Central memory CD8-positive, alpha-beta T cell (primary cell): ENCODE data around the gene ABCA2.
"Not testable (repeated sequence)": the region's sequence is repeated elsewhere in the genome, so short reads cannot be mapped to it uniquely, and the experiment has no call there.

Source experiments
- ATAC-seq: fragments of 150-1000 bp; cut with Tn5 transposase; replicated peaks from 2 replicates; pipeline ENCODE4 v1.10.0; 2022; ENCODE audit warnings: mild to moderate bottlenecking, moderate FRiP score, moderate number of reproducible peaks; ENCODE audit not compliant: poor library complexity, severe bottlenecking; ENCODE audit errors: extremely low read depth
- DNase-seq, 2 donors: peaks; one replicate each; pipeline ENCODE4 v3.0.0; 2021; ENCODE audit warnings: low spot score in 2 of 2
- H3K27ac Mint-ChIP-seq: one replicate; pipeline ENCODE4 v1.8.0; 2022; ENCODE audit warnings: low read depth, mild to moderate bottlenecking, moderate library complexity, mixed read lengths
- H3K27me3 Mint-ChIP-seq: one replicate; pipeline ENCODE4 v1.8.0; 2022; ENCODE audit warnings: mixed read lengths
- H3K36me3 Mint-ChIP-seq: one replicate; pipeline ENCODE4 v1.8.0; 2022; ENCODE audit warnings: mild to moderate bottlenecking, moderate library complexity, mixed read lengths; ENCODE audit not compliant: insufficient read depth
- H3K4me1 Mint-ChIP-seq: one replicate; pipeline ENCODE4 v1.8.0; 2022; ENCODE audit warnings: mixed read lengths
- H3K4me3 Mint-ChIP-seq: one replicate; pipeline ENCODE4 v1.8.0; 2022; ENCODE audit warnings: mild to moderate bottlenecking, moderate library complexity, mixed read lengths
- H3K9me3 Mint-ChIP-seq: one replicate; pipeline ENCODE4 v1.8.0; 2022; ENCODE audit warnings: mixed read lengths

ABCA2 gene

DNA sequence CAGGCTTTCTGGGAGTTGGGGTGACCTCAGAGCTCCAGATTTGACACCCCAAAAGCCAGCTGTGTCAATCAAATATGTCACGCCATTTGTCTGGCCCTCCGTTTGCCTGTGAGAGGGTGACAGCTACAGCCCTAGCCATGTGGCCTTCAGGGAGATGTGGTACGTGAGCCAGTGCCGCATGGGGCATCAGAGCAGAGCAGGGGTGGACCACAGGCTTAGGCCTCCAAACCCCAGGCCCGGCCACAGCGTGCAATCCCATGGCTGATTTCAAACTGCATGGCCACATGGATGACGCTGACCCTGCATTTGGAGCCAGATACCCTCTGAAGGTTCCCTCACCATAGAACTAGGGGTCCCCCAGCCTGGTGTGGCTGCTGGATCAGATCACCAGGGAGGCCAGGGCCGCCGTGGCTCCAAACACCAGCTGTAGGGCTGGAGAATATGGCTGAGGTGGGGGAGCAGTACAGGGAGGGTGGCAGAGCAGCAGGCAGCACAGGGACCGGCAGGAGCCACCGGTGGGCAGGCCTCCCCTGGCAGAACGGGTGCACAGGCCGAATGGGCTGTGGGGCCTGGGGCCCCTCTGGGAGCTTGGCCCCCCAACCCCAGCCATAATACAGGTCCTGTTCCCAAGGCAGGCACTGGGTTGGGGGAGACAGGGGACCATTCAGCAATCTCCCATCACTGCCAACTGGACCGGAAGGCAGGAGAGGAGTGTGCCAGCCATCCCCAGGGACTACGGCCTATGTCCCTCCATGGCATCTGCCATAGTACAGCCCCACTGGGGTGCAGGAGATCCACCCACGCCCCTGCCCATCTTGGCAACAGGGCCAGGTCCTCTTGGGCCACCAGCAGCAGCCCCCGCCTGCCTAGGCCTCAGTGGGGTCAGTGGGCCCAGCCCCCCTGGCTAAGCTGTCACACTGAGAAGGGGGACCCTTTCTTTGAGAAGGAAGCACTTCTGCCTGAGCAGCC is 40.8 kb upstream of the ABCA2 start:
- Mint-ChIP-seq H3K4me3 (peak overlapping the region; percentile 58), H3K9me3 (no peaks in the 10 kb centered on the region), H3K27ac (no peak overlapping the region), H3K27me3 (no peaks in the 10 kb centered on the region), H3K4me1 (peaks cover 15% of the 10 kb centered on the region), H3K36me3 (peaks cover 5% of the 10 kb centered on the region)
- DNase-seq (no peak), ATAC-seq (no peak)

DNA sequence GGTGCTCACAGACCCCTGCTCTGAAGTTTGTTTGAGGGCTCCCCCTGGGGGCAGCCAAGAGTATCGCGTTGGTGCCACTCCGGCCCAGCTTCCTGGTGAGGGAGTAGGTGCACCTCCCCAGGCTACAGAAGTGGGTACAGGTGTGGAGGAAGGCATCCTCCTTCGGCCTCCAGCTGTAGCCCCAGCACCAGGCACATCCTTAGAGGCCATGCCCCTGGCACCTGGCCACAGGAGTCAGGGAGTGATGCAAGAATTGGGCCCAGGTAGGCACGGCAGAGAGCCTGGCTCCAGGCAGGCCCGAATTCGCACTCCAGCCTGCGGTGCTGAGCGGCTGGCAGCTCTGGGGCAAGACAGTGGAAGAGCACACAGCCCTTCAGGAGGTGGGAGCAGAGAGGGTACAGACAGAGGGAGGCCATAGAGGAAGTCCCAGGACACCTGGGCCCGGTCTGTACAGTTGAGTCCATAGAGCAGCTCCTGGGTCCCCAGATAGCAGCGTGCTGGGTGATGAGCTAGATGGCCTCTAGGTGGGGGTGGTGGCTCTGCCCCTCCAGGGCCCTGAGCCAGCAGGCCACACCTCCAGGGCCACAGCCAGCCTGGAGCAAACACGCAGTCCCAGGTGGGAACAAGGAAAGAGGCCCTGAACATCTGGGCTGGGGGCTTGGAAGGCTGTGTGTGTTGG is 40.0 kb upstream of the ABCA2 start:
- Mint-ChIP-seq H3K27ac (no peak overlapping the region), H3K9me3 (no peaks in the 10 kb centered on the region), H3K27me3 (no peaks in the 10 kb centered on the region), H3K4me3 (peak overlapping the region; percentile 53), H3K36me3 (peaks cover 5% of the 10 kb centered on the region), H3K4me1 (peaks cover 15% of the 10 kb centered on the region)
- ATAC-seq (peak; percentile 52), DNase-seq (peak; percentile 79 to 83)

DNA sequence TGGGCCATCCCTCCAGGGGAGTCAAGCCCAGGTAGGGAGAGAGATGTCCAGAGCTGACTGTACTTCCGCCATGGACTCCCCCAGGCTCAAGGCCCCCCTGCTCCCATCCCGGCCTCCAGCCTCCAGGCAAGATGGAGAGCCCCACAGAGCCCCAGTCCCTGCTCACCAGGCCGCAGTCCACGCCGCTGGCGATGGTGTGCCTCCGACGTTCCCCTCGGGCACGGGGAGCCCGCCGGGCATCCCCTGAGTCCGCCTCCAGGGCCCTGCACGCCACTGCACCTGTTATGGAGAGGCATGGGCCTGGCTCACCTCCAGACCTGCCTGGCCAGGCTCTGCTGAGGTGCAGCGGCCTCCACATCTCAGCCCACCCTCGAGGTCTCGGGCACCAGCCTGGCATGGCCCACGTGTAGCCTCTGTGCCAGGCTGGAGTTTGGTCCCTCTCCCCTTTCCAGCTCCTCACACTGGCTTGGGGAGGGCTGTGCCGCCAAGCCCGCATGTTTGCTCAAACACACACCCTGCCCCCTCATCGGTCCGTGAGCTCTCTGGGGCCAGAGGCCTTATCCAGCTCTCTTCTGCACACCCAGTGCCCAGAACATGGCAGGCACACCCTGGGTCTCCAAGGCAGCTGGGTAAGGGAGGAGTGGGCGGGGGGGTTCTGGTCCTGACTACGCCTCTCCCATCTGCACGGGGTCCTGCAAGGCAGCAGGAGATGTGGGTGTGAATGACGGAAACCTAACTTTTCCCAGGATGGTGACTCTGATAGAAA is 38.2 kb upstream of the ABCA2 start:
- no peak overlapping the region for H3K27ac Mint-ChIP-seq
- no peak for ATAC-seq

DNA sequence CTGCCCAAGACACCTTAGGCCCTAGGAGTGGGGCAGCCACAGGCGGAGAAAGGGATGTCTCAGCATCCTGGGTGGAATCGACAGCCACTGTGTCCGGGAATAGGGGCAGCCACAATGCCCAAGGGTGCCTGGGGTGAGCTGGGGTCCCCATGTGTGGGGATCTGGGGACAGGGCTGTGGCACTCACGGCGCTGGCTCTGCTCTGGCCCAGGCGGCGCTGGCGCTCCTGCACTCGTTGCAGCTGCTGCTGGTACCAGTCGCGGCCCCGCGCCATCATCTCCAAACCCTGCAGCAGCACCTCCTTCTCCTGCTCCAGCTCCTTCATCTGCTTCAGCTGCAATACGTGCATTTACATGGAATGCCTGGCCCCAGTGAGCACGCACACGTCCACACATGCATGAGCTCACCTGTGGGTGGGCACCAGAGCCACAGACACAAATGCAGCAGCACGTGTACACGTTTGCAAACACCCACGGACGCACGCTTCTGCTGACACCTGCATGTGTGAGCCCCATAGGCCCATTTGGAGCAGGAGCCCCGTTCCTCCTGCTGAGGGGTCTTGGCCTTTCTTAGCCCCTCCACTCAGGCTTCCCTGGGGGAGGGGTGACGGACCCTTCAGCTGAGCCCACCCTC is 37.4 kb upstream of the ABCA2 start:
- no peak for DNase-seq
- Mint-ChIP-seq H3K27ac (no peak overlapping the region), H3K4me3 (no peak overlapping the region), H3K27me3 (no peaks in the 10 kb centered on the region), H3K9me3 (no peaks in the 10 kb centered on the region), H3K36me3 (peaks cover 1% of the 10 kb centered on the region), H3K4me1 (peaks cover 6% of the 10 kb centered on the region)
- no peak for ATAC-seq

More for the DNA sequence above, 38.2 kb upstream of the ABCA2 start:
- Mint-ChIP-seq H3K27me3 (no peaks in the 10 kb centered on the region), H3K9me3 (no peaks in the 10 kb centered on the region), H3K4me1 (peaks cover 14% of the 10 kb centered on the region), H3K36me3 (peaks cover 5% of the 10 kb centered on the region), H3K4me3 (no peak overlapping the region)
- DNase-seq = no peak

DNA sequence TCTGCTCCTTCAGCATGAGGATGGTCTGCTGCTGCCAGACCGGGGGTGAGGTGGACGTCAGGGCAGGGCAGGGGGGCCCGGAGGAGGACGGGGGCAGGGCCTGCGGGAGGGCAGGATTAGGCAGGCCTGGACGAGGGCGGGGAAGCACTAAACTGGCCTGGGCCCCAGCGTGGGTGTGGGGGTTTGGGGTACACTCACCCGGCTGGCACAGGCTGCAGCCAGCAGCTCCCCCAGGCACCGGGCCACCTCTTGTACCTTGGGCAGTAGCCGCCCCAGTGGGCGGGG is 36.8 kb upstream of the ABCA2 start:
- no peak for ATAC-seq
- no peak for DNase-seq
- peaks cover 6% of the 10 kb centered on the region for H3K4me1 Mint-ChIP-seq
- no peak overlapping the region for H3K27ac Mint-ChIP-seq
- H3K36me3 Mint-ChIP-seq = no peaks in the 10 kb centered on the region
- no peak overlapping the region for H3K4me3 Mint-ChIP-seq
- H3K27me3 Mint-ChIP-seq = no peaks in the 10 kb centered on the region
- no peaks in the 10 kb centered on the region for H3K9me3 Mint-ChIP-seq

DNA sequence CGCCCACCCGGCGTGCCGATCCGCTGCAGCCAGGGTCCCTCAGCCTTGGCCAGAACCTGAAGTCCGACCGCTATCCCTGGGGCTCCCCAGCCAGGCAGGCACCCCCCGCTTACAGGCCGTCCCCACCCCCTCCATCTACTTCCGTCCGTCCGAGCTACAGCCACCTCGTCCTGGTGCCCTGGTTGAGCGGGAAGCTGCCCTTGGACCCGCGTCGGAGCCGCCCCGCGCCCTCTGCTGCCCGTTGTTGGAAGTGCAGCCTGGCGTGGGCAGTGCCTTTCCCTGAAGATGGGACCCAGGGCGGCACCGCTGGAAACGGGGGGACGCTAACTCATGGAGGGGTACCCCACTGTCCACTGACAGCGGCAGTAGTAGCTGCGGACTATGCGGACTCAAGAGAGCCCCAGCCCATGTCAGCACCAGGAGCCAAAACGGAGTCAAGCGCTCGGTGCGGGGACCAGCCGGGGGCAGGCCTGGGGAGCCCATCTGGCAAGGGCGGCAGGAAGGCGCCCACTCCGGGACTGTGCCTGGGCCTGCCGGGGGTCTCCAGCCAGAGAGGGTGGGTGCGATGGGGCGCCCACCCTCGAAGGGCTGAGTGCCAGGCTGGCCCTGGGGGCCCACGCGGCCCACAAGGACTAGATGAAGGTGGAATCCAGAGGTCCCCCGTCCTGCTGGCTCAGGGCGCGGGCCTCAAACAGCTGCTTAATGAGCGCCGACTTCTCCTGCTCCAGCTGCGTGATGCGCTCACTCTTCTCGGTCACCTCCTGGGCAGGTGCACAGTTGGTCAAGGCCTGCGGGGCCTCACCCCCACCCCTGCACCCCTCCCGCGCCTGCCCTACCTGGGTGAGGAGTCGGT is 36.2 kb upstream of the ABCA2 start:
- Mint-ChIP-seq H3K27me3 (no peaks in the 10 kb centered on the region), H3K36me3 (no peaks in the 10 kb centered on the region), H3K4me1 (peaks cover 6% of the 10 kb centered on the region), H3K9me3 (no peaks in the 10 kb centered on the region), H3K4me3 (no peak overlapping the region), H3K27ac (no peak overlapping the region)
- DNase-seq (no peak), ATAC-seq (no peak)

DNA sequence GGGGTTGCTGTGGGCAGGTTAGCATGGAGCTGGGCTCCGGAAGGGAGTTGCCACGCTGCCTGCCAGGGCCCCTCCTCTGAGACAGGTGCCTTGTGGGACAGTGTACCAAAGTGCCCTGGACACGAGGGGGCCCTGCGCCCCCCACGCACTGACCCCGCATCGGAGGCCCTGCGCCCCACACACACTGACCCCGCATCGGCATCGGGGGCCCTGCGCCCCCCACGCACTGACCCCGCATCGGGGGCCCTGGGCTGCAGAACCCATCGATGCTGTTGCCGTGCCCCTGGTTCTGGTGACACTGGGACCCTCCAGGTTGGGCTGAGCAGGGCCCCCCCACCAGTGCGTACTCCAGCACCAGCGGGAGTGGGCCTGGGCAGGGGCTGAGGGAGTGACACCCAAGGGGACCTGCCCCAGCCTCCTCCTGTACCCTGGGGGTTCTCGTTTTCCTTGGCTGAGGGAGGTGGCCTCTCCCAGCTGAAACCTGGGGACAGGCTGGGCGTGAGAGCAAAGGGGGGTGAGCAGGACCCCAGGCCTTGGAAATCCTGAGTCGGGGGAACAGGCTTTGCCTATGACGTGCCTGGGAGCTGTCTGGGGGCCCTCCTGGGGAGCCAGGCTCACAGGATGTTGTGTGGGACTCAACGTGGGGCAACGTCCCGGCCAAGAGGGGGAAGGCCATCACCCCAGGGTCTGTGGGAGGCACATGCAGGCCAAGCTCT is 35.4 kb upstream of the ABCA2 start:
- no peaks in the 10 kb centered on the region for H3K36me3 Mint-ChIP-seq
- DNase-seq (no peak), ATAC-seq (no peak)
- H3K27ac Mint-ChIP-seq = no peak overlapping the region
- H3K27me3 Mint-ChIP-seq = no peaks in the 10 kb centered on the region
- H3K9me3 Mint-ChIP-seq = no peaks in the 10 kb centered on the region
- H3K4me1 Mint-ChIP-seq = peaks cover 6% of the 10 kb centered on the region
- no peak overlapping the region for H3K4me3 Mint-ChIP-seq

DNA sequence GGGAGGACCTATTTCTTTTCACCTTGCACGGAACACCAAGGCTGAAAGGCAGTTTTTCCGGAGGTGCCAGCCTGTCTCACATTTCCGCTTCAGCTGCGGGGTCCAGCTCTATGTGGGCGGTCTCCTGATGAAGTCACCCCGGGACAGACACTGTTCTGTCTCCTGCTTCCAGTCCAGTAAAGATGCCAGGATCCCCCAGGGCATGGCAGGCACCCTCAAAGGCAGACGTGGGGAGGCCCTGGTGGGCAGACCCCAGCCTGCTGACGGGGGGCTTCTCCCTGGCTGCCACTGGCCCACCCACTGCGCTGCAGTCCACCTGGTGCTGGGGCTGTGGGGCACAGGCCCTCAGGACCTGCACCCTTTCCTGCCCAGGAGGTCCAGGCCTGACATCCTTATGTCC is 34.8 kb upstream of the ABCA2 start:
- H3K27me3 Mint-ChIP-seq, H3K27ac Mint-ChIP-seq, ATAC-seq, H3K4me1 Mint-ChIP-seq, H3K9me3 Mint-ChIP-seq, DNase-seq, H3K36me3 Mint-ChIP-seq, H3K4me3 Mint-ChIP-seq: not testable (repeated sequence)

DNA sequence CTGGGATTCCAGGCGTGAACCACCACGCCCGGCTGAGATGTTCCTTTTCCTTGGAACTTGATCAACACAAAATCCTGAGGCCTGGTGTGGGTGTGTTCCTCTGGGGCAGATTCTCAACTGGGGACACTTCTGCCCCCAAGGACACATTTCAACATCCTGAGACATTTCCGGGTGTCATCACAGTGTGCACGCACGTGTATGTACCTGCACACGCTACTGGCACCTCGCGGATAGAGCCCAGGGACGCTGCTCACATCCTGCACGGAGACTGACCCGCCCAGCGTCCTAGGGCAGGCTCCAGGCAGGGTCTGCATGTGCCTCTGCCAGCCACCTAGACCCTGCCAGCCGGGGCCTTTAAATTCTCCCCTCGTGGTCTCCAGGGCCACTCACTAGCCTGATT is 34.3 kb upstream of the ABCA2 start:
- H3K27ac Mint-ChIP-seq = no peak overlapping the region

DNA sequence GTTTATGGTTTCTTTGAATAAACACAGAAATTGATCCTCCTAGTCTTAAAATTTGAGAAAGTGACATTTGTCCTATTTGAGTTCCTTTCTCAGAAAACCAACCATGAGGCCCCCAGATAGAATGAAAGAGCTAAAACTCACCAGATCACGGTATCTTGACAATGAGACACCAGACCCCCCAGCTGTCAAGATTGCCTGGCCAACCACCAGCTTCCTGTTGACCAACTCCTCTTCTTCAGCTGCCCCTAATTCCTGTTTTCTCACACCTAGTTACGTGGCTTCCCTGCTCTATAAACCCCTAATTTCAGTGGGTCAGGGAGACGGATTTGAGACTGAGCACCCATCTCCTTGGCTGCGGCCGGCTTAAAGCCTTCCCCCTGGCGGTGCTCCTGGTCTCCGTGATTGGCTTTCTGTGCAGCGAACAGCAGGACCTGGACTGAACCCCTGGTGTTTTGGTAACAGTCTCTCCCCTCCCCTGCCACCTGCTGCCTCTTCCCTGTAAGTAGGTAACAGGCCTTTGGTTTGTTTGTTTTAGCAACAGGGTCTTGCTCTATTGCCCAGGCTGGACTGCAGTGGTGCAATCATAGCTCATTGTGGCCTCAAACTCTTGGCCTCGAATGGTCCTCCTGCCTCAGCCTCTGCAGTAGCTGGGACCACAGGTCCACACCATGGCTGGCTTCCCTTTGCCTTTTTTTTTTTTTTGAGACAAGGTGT is 30.6 kb upstream of the ABCA2 start:
- Mint-ChIP-seq H3K36me3 (no peaks in the 10 kb centered on the region), H3K27ac (no peak overlapping the region), H3K9me3 (no peaks in the 10 kb centered on the region), H3K27me3 (no peaks in the 10 kb centered on the region), H3K4me3 (no peak overlapping the region), H3K4me1 (no peaks in the 10 kb centered on the region)
- ATAC-seq (no peak), DNase-seq (no peak)

More for the DNA sequence above, 34.3 kb upstream of the ABCA2 start:
- ATAC-seq (no peak), DNase-seq (no peak)
- H3K4me1 Mint-ChIP-seq = no peaks in the 10 kb centered on the region
- no peaks in the 10 kb centered on the region for H3K9me3 Mint-ChIP-seq
- H3K4me3 Mint-ChIP-seq = no peak overlapping the region
- H3K36me3 Mint-ChIP-seq = no peaks in the 10 kb centered on the region
- no peaks in the 10 kb centered on the region for H3K27me3 Mint-ChIP-seq

DNA sequence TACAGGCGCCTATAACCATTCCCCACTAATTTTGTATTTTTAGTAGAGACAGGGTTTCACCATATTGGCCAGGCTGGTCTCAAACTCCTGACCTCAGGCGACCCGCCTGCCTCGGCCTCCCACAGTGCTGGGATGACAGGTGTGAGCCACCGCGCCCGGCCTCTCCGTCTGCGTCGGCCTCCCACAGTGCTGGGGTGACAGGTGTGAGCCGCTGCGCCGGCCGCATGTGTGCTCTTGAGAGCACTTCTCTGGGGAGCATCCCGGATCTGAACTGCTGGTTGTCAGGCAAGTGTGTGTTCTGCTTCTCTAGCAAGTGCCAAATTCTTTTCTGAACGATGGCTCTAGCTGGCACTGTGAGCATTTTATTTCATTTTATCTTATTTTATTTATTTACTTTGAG is 29.5 kb upstream of the ABCA2 start:
- Mint-ChIP-seq H3K4me1 (no peaks in the 10 kb centered on the region), H3K27ac (no peak overlapping the region), H3K9me3 (no peaks in the 10 kb centered on the region), H3K36me3 (no peaks in the 10 kb centered on the region), H3K27me3 (no peaks in the 10 kb centered on the region), H3K4me3 (no peak overlapping the region)
- ATAC-seq = no peak
- DNase-seq = no peak
